NCI-H128 (cell line): ENCODE data around the gene NTHL1.

Source experiments
- DNase-seq: peaks from one replicate; lab custom pipeline; 2025; ENCODE audit not compliant: unreplicated experiment; lab: John Stamatoyannopoulos, UW

Gene NTHL1

DNA sequence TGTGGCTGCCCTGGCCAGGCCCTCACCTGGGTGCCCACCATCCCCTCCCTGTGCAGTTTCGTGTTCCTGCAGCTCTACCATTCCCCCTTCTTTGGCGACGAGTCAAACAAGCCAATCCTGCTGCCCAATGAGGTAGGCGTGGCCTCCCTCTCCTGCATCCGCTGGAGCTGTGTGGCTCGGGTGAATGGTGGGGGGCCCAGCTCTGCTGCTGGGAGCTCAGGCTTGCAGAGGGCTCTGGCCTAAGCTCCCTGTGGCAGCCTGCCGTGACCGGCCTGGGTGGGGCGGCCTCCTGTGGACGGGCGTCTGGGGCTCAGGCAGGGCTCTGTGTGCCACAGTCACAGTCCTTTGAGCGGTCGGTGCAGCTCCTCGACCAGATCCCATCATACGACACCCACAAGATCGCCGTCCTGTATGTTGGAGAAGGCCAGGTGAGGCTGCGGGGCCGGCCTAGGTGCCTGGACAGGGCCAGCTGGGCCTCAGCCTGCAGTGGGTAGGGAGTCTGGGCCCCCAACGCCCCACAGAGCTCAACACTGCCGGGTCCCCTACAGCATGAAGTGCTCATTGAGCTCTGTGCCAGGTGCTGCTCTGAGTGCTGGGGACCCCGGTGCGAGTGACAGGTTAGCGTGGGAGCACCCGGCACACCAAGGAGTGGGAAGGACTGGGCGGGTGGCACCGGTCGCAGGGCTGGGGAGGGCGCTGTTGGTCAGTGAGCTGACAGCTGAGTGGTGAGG lies 37.4 kb upstream of the NTHL1 start:
- DNase-seq = no peak

DNA sequence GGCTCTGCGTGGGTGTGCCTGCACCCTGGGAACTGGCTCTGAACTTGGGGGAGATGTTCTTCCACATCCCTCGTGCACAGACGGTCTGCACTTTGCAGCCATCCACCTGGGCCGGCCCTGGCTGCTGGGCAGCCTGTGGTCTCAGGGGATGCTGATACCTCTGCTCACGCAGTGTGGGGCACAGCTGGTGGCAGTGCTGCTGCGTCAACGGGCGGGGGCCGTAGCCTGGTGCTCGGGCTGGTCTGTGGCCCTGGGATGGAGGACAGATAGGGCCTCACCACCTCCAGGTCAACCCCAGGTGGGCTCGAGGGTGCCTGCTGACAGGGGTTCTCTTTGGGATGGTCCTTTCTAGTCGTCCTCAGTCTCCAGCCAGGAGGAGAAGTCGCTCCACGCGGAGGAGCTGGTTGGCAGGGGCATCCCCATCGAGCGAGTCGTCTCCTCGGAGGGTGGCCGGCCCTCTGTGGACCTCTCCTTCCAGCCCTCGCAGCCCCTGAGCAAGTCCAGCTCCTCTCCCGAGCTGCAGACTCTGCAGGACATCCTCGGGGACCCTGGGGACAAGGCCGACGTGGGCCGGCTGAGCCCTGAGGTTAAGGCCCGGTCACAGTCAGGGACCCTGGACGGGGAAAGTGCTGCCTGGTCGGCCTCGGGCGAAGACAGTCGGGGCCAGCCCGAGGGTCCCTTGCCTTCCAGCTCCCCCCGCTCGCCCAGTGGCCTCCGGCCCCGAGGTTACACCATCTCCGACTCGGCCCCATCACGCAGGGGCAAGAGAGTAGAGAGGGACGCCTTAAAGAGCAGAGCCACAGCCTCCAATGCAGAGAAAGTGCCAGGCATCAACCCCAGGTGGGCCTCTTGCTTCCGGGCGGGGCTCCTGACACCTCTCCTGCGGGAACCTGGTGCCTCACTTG lies 36.5 kb upstream of the NTHL1 start:
- no peak for DNase-seq

- DNase-seq = no peak
Measured at GRCh38 chr16:2083409-2083808, 35.8 kb upstream of the NTHL1 start.

GRCh38 chr16:2082983-2083364 lies 35.3 kb upstream of the NTHL1 start:
- no peak for DNase-seq

DNA sequence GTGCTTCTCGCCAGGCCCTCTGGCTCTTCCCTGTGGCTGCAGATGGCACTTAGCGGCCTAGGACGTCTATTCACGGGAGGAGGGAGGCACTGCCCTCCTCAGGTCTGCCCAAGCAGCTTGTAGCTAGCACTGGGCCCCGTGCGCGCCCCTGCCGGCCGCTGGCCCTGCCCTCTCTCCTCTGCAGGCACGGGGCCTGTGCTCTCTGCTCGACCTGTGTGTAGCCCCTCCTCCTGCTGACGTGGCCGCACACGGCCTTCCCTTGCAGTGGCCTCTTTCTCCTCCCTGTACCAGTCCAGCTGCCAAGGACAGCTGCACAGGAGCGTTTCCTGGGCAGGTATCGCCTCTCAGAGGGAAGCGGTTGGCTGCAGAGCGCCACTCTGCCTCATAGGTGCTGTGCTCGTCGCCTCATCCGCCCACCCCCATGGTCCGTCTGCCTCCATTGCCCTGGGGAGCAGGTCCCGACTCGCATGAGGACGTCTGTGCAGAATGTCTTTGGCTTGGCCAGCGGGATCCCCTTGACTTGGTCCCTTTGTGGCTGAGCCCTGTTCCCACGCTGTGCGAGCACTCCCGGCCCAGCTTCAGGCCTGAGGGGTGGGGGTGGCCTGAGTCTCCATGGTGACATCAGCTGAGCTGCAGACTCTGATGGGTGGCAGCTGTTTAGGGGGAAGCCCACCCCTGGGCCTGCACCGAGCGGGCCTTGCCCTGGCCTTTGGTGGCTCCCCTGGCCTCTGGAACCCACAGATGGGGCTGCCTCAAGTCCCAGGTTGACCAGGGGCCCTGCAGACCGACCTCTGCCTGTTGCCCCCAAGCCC lies 34.7 kb upstream of the NTHL1 start:
- no peak for DNase-seq

DNA sequence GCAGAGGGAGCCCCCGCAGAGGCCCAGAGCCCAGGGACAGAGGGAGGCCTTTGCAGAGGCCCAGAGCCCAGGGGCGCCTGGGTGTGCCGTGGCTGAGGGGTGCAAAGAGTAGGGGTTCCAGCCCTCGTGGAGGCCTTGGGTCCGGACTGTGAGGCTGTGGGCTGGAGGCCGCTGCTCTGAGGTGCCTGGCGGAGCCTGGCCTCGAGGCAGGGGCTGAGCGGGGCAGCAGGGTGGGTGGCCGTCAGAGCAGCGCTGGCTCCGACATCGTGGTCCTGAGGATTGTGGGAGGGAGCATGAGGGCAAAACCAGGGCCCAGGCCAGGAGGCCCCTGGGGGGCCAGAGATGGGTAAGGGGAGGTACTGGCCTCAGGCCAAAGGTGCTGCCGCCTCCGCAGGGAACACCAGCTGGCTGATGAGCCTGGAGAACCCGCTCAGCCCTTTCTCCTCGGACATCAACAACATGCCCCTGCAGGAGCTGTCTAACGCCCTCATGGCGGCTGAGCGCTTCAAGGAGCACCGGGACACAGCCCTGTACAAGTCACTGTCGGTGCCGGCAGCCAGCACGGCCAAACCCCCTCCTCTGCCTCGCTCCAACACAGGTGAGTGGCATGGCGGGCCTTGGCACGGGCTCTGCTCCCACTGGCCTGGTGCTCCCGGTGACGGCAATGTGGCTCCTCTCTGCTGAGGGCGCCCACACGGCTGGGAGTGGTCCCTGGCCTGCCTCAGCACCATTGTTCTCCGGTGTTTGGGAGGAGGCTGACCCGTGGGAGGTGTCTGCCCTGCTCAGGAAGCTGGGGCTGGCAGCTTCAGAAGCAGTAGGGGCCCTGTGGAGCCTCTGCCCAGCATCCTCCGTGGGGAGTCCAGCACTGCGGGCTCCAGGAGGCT lies 33.8 kb upstream of the NTHL1 start:
- DNase-seq = no peak

GRCh38 chr16:2079991-2080390 lies 32.4 kb upstream of the NTHL1 start:
- no peak for DNase-seq

DNA sequence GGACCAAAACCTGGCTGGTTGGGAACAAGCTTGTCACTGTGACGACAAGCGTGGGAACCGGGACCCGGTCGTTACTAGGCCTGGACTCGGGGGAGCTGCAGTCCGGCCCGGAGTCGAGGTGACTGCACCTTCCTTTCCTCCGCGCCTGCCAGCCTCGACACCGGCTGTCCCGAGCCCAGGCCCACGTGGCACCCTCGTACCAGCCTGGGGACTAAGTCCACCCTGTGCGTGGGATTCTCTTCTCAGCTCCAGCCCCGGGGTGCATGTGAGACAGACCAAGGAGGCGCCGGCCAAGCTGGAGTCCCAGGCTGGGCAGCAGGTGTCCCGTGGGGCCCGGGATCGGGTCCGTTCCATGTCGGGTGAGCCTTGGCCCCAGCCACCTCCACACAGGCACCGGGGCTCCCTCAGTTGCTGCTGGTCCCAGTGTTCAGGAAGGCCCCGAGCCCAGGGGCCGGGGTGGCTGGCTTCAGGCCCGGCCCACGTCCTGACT lies 31.7 kb upstream of the NTHL1 start:
- DNase-seq = no peak

DNA sequence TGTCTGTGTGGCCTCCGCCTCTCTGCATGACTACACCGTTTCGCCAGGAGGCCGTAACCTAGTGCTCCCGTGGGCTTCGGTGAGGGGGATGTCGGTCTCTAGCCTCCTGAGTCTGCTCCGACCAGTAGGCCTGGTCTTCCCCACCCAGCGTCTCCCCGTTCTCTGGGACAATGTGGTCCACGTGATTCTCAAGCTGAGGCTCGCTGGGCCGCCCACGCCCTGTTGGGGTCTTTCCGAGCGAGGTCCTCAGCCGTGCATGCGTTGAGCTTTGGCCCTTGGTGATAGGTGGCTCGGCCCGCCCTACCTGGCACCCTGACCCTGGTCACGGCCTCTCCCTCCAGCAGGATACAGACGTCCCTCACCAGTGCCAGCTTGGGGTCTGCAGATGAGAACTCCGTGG lies 31.1 kb upstream of the NTHL1 start:
- DNase-seq = no peak

GRCh38 chr16:2078096-2078495 lies 30.5 kb upstream of the NTHL1 start:
- DNase-seq = no peak

- no peak for DNase-seq
Measured at GRCh38 chr16:2077696-2078095, 30.1 kb upstream of the NTHL1 start.

- no peak for DNase-seq
Measured at GRCh38 chr16:2077016-2077415, 29.4 kb upstream of the NTHL1 start.

DNA sequence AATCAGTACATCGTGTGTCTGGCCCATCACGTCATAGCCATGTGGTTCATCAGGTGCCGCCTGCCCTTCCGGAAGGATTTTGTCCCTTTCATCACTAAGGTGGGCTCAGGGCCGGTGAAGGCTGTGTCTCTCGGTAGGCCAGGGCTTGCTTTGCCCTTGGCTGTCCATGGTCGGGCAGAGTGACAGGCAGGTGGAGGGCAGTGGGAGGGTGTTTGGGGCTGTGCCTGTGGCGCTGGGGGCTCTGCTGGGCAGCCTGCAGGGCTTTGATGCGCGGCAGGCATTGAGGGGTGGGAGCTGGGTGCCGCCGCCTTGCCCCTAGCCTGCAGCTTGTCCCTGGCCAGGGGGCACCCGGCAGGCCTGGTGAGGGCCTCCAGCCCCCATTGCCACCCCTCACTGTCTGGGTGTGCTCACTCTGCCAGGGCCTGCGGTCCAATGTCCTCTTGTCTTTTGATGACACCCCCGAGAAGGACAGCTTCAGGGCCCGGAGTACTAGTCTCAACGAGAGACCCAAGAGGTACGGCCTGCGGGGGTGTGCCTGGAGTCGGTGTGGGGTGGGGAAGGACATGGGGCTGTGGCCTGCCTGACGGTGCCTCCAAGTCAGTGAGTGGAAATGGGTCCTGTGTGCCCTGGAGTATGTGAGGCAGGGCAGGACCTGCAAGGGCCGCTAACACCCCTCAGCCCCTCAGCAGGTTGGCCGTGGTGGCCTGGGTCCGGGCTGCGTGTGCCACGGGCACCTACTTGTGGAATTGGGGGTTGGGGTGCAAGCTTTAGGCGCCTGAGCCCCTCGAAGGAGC lies 28.6 kb upstream of the NTHL1 start:
- no peak for DNase-seq

DNA sequence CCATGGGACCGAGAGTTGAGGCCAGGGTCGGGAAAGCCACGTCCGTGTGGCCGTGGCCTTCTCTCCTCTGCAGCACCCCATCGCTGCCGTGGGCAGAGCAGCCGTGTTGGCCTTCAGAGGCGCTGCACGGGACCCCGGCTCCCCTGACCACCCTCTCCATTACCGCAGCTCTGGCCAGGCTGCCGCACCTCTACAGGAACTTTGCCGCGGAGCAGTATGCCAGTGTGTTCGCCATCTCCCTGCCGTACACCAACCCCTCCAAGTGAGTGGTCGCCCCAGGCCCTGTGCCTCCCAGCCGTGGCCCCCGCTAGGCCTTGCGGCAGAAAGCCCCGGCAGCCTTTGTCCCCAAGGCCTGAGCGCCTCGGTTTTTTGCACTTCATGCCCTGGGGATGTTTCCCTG lies 28.0 kb upstream of the NTHL1 start:
- no peak for DNase-seq

GRCh38 chr16:2074071-2074470 lies 26.4 kb upstream of the NTHL1 start:
- DNase-seq = no peak

DNA sequence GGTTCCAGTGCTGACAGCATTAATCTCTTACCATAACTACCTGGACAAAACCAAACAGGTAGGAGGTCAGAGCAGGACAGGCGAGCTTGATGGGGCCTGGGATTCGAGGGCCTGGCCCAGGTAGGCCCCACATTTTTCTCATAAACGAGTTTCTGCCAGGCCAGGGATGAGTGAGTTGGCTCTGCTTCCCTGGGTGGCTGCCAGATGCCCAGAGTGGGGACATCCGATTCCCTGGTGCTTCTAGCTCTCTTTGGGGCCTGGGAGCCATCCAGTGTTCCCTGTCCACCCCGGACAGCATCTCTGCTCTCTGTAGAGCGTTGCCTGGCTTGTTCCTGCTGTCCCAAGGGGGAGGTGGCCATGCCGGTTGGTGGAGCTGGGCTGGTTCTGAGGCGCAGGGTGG lies 25.3 kb upstream of the NTHL1 start:
- no peak for DNase-seq

DNA sequence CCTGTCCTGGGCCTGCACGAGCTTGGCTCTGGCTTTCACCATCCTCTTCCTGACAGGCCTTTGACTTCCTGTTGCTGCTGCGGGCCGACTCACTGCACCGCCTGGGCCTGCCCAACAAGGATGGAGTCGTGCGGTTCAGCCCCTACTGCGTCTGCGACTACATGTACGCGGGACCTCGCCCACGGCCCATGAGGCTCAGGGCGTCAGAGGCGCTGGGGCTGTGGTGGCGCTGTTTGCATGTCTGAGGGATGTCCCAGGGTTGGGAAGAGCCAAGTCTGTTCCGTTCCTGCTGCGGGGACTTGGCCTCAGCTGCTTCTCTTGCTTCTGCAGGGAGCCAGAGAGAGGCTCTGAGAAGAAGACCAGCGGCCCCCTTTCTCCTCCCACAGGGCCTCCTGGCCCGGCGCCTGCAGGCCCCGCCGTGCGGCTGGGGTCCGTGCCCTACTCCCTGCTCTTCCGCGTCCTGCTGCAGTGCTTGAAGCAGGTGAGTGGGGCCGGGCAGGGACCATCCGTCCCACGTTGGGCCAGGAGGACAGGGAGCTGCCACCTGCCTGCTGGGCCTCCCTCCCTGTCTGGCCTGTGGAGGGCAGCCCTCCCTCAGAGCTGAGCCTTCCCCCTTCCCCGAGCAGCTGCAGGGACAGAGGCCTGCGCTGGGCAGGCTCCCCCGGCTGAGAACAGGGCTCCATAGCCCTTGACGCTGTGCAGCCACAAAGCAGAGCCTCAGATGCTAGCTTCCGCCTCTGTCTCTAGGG lies 24.0 kb upstream of the NTHL1 start:
- no peak for DNase-seq

DNA sequence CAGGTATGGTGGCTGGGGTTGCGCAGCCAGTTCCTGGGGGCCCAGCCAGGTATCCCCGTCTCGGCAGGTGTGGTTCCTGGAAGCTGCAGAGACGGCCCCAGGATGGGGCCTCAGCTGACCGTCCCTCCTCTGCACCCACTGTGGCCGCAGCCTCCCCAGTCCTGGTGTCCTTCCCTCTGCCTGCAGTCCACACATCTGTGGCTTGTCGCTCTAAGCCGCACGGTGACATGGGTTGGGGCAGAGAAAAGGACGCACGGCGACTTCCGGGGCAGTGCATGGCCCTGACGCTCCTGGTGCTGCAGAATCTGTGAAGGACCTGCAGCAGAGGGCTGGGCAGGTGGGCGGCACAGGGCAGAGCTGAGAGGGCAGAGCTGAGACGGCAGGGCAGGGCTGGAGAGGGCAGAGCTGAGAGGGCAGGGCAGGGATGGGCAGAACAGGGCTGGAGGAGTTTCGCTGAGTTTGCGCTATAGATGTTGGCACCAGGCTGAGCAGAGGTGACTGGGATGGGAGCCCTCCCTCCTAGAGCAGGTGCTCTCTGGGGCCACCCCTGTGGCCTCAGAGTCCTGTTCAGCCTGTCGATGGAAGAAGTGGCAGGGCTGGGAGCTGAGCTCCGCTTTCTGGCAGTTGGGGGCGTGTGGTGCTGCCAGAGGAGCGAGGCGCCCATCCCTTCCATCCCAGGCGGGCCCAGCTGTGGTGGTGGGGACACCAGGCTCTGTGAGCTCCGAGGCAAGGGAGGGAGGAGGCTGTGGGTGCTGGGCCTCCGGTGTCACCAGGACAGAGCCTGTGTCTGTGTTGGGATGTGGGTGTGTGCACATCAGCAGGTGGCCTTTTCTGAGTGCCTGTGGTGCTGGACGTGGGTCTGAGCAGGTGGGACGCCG lies 23.2 kb upstream of the NTHL1 start:
- no peak for DNase-seq
